AML-193 (cell line): ENCODE results near the gene TRIM2.

ENCODE experiments used
- DNase-seq, 2 experiments: peaks; one replicate each; lab custom pipeline; 2025; lab: John Stamatoyannopoulos, UW

TRIM2 gene

DNA sequence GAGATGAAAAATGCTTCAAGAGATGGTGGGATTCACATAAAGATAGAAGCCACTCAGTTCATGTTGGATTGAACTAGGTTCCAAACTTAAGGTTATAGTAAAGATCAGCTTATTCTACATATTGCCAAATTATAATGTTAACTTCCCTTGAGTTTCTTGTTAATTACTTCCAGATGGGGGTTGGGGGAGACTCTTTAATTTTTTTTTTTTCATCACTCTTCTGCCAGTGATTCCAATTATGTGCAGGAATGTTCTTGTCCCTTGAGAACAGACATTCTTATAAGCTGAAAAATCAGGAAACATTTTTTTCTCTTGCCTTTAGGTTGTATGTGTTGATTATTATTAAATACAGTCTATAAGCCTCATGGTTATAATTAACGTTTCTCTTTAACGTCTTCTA lies 170.2 kb downstream of the TRIM2 start:
- DNase-seq, result no peak

GRCh38 chr4:153375303-153375702 lies 171.1 kb downstream of the TRIM2 start:
- DNase-seq, result no peak

DNA sequence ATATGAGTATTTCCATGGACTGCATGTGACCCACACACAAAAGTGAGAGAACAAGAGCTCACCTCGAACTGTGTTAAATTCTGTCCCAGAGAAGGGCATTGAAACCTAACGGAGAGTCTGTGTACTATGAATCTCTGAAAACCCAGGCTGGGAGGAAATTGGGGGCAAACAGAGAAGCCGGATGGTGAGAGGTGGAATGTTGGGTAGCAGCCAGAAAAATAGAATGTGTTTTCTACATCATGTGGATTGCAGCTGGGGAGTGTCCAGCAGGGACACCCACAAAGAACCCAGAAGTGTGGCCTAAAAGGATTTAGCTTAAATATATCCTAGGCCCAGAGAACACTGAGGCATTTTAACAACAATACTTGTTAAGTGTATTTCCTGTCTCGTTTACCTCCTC lies 178.9 kb downstream of the TRIM2 start:
- no peak for DNase-seq

DNA sequence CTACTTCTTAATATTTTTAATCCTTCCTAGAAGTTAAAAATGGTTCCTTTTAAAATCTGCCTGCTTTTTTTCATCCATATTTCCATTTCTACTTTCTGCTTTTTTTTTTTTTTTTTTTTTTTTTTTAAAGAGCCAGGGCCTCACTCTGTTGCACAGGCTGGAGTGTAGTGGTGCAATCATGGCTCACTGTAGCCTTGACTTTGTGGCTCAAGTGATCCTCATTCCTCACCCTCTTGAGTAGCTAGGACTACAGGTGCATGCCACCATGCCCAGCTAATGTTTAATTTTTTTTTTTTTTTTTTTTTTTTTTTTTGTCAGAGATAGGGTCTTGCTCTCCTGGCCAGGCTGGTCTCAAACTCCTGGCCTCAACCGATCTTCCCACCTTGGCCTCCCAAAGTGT lies 179.9 kb downstream of the TRIM2 start:
- DNase-seq, result no peak

GRCh38 chr4:153385784-153386183 lies 181.5 kb downstream of the TRIM2 start:
- no peak for DNase-seq

GRCh38 chr4:153387981-153388380 lies 183.7 kb downstream of the TRIM2 start:
- DNase-seq, result no peak
